Measurements from ENCODE around the gene TAS2R60. TPM values are rescaled to one million over a fixed set of nuclear protein-coding genes. Genes with fewer than 3 reads are reported as not detected.

The TAS2R60 gene
- total and polyA plus RNA-seq, 2 of the 4 experiments (the other 2 are of a cell fraction) = not detected

GRCh38 chr7:143436325-143436946 is 6.8 kb upstream of the TAS2R60 start:
- no peak overlapping the region for H2BK5ac ChIP-seq (ENCODE audit: low read depth, low read length, poor library complexity, severe bottlenecking)
- H3K79me1 ChIP-seq (ENCODE audit: low read depth in 1 of 2, low read length in 2 of 2) = no peaks in the 10 kb centered on the region
- H2BK120ac ChIP-seq (ENCODE audit: low read depth, low read length) = no peak overlapping the region
- H3K23ac ChIP-seq (ENCODE audit: low read depth, low read length) = no peak overlapping the region
- 80% methylated on average over 1 of the region's 3 CpGs; no CpG with 5 or more reads in 1 of the 2 experiments for WGBS, 2 experiments (ENCODE audit: extremely low coverage in 2 of 2, insufficient read length in 1 of 2)
- no peaks in the 10 kb centered on the region for H3K4me1 ChIP-seq (ENCODE audit: control insufficient read depth, insufficient read depth, low read length)
- no peak overlapping the region for H3K4me3 ChIP-seq (ENCODE audit: insufficient read depth, low read depth, low read length)
- no peak overlapping the region for H2AFZ ChIP-seq (replicated peaks; ENCODE audit: low read length, poor library complexity)
- no peak for DNase-seq
- no peak overlapping the region for H3K14ac ChIP-seq (replicated peaks; ENCODE audit: low read depth, low read length)
- H2BK20ac ChIP-seq (ENCODE audit: low read depth, low read length) = no peak overlapping the region
- H3K36me3 ChIP-seq (ENCODE audit: control insufficient read depth, insufficient read depth, low read length) = no peaks in the 10 kb centered on the region
- no peak overlapping the region for H3K4ac ChIP-seq (ENCODE audit: low read depth, low read length)
- no peak overlapping the region for H3K4me2 ChIP-seq (ENCODE audit: low read depth, low read length)
- no peak overlapping the region for H2BK15ac ChIP-seq (ENCODE audit: low read depth, low read length)
- H3K9me3 ChIP-seq (ENCODE audit: control insufficient read depth, insufficient read depth, low read length) = no peaks in the 10 kb centered on the region
- no TSS peak for BruUV-seq (replicated peaks)
- no peak overlapping the region for H3K27ac ChIP-seq (ENCODE audit: insufficient read depth, low read length)
- H2AK9ac ChIP-seq (replicated peaks; ENCODE audit: low read depth, low read length, poor library complexity) = no peak overlapping the region
- H3K56ac ChIP-seq (ENCODE audit: extremely low read depth, insufficient read depth, low read length) = no peak overlapping the region
- no peak overlapping the region for H4K8ac ChIP-seq (ENCODE audit: low read depth in 2 of 2, low read length in 2 of 2)
- dilution Hi-C loops (cut with HindIII; ENCODE audit: low sequenced_read_pairs, unreplicated experiment) (no loop called here), in situ Hi-C loops (cut with MboI; ENCODE audit: low sequenced_read_pairs) (loop anchor here (25.0 kb wide), 1 partner anchor 424 kb away; no protein-coding TSS in a partner anchor), intact Hi-C loops (cut with micrococcal nuclease) (no loop called here)
- no peak for ATAC-seq (ENCODE audit: low read depth)
- no peaks in the 10 kb centered on the region for H3K9me1 ChIP-seq (ENCODE audit: insufficient read depth, low read length)
- H2AK5ac ChIP-seq (ENCODE audit: low read depth, low read length) = no peak overlapping the region
- peaks cover 4% of the 10 kb centered on the region for H3K27me3 ChIP-seq (ENCODE audit: control insufficient read depth, insufficient read depth, low read length)
- TF ChIP-seq MXI1 (IDR thresholded peaks at IDR 0.05; ENCODE audit: borderline replicate concordance, low read depth, low read length) (no peak), RFX5 (IDR thresholded peaks at IDR 0.05; ENCODE audit: low read depth, low read length) (no peak), MAFK (IDR thresholded peaks at IDR 0.05; ENCODE audit: low read depth, low read length) (no peak), POLR2A (IDR thresholded peaks at IDR 0.05; ENCODE audit: low read depth, low read length) (no peak), CEBPB (IDR thresholded peaks at IDR 0.05; ENCODE audit: low read depth, low read length) (no peak)
- H3K18ac ChIP-seq (ENCODE audit: low read depth, low read length) = no peak overlapping the region
- H4K20me1 ChIP-seq (ENCODE audit: insufficient read depth, low read length) = no peaks in the 10 kb centered on the region
- ChIA-PET CTCF (no interaction called here), POLR2A (ENCODE audit: unreplicated experiment) (no interaction called here)
- H3K9ac ChIP-seq (ENCODE audit: low read depth, low read length) = no peak overlapping the region
- no peak overlapping the region for H4K5ac ChIP-seq (ENCODE audit: low read depth, low read length)
- no peak overlapping the region for H4K91ac ChIP-seq (ENCODE audit: insufficient read depth, low read depth, low read length)

Measured in IMR-90 (cell line).